ENCODE results near the gene OTOG. TPM values are rescaled to one million over a fixed set of nuclear protein-coding genes. Genes with fewer than 3 reads are reported as not detected.

OTOG gene
- total RNA-seq, 3 donors from 2014 or later, result 0.06 TPM; not detected in 2

DNA sequence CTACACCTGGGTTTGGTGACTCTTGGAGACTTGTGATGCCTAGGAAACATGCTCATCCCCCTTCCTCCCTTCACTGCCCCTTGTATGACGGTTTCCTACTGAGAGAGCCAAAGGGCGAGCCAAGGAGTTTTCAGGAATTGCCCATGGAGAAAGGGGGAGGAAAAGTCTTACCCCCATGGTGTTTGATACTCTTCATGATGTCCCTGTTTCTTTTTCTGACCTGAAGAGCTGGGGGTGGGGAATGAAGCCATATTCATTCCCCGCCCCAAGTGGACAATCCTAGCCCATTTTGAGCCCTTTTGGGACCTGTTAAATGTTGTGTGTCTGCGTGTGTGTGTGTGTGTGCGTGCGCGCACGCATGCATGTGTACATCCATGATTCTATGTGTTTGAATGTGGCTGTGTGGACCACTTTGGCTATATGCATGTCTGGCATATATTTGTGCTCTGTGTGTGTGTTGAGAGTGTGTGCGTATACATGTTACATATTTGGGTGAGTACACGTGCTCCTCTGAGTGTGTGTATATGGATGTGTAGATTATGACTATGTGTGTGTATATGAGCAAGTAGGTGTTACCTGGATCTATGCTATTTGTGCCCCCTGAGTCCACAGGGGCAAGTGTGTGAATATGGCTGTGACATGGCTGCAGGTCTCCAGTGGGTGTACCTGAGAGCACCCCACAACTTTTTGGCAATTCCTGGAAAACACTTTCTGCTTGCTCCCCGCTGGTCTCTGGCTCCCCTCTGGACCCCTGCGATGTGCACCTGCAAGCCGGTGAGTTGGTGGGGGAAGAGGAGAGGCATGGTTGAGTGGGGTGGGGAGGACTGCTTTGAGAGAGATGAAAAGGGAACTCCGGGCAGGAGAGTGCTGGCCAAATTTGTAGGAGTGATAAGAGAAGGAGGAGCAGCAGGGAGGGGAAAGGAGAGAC lies 24.6 kb downstream of the OTOG start:
- no peak for TF ChIP-seq CTCF (IDR thresholded peaks at IDR 0.05)
- ATAC-seq (no peak), DNase-seq (no peak)
- intact Hi-C loops (cut with DNase I, micrococcal nuclease), result no loop called here
- Histone ChIP-seq H3K4me1 (ENCODE audit: low read depth) (no peaks in the 10 kb centered on the region), H3K36me3 (ENCODE audit: low read depth) (no peaks in the 10 kb centered on the region), H3K9me3 (no peaks in the 10 kb centered on the region), H3K4me3 (no peak overlapping the region)

GRCh38 chr11:17572359-17572690 lies 25.3 kb downstream of the OTOG start:
- Histone ChIP-seq H3K36me3 (ENCODE audit: low read depth) (no peaks in the 10 kb centered on the region), H3K9me3 (no peaks in the 10 kb centered on the region), H3K4me3 (no peak overlapping the region), H3K4me1 (ENCODE audit: low read depth) (no peaks in the 10 kb centered on the region)
- no peak for TF ChIP-seq CTCF (IDR thresholded peaks at IDR 0.05)
- intact Hi-C loops (cut with DNase I, micrococcal nuclease), result no loop called here
- DNase-seq (no peak), ATAC-seq (no peak)

DNA sequence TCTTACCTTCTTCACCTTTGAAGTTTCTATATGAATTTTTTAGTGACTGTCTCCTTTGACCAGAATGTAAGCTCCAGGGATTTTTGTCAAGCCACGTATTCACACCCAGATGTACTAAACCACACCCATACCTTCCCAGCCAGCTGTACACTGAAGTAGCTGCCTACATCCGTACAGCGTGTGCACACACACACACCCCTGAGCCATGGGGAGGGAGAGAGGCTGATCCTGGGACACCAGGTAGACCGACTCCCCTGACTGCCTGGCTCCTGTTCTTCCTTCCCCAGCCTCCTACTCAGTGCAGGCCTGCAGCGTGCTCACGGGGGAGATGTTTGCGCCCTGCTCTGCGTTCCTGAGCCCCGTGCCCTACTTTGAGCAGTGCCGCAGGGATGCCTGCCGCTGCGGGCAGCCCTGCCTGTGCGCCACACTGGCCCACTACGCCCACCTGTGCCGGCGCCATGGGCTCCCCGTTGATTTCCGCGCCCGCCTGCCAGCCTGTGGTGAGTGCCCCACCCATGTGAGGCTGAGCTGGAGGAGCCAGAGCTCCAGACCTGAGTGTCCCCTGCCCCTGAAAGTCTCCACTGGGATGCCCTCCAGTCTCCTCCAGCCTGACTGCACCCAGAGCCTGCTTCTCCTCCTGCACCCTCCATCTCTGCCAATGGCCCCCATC lies 25.9 kb downstream of the OTOG start:
- H3K9me3 ChIP-seq, result no peaks in the 10 kb centered on the region

DNA sequence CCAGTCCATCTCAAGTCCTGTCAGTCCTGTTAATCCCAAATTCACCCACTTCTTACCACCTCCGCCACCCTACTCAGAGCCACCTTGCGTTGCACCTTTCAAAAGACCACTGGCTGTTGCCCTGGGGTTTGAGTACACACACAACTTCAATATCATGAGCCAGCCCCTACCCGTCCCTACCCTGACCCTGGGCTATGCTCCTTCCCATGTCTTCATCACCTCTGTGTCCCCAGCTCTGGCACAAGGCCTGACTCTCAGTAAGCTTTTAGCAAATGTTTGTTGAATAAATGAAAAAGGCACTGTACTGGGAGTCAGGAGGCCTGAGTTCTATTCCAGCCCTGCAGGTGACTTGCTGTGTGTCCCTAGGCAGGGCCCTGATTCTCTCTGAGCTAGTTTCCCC lies 26.5 kb downstream of the OTOG start:
- Histone ChIP-seq H3K4me1 (ENCODE audit: low read depth) (no peaks in the 10 kb centered on the region), H3K9me3 (no peaks in the 10 kb centered on the region), H3K36me3 (ENCODE audit: low read depth) (no peaks in the 10 kb centered on the region), H3K4me3 (no peak overlapping the region)
- ATAC-seq, result no peak
- intact Hi-C loops (cut with DNase I, micrococcal nuclease), result no loop called here
- no peak for DNase-seq
- no peak for TF ChIP-seq CTCF (IDR thresholded peaks at IDR 0.05)

More for the DNA sequence above, 25.9 kb downstream of the OTOG start:
- intact Hi-C loops (cut with DNase I, micrococcal nuclease), result no loop called here
- no peak for TF ChIP-seq CTCF (IDR thresholded peaks at IDR 0.05)
- H3K4me1 ChIP-seq (ENCODE audit: low read depth), result no peaks in the 10 kb centered on the region
- H3K36me3 ChIP-seq (ENCODE audit: low read depth), result no peaks in the 10 kb centered on the region
- DNase-seq (no peak), ATAC-seq (peak; percentile 48)
- H3K4me3 ChIP-seq, result no peak overlapping the region

GRCh38 chr11:17574141-17575091 lies 27.4 kb downstream of the OTOG start:
- H3K4me3 ChIP-seq, result no peak overlapping the region
- DNase-seq (no peak), ATAC-seq (no peak)
- H3K9me3 ChIP-seq, result no peaks in the 10 kb centered on the region
- intact Hi-C loops (cut with DNase I, micrococcal nuclease), result no loop called here
- no peaks in the 10 kb centered on the region for H3K4me1 ChIP-seq (ENCODE audit: low read depth)
- H3K36me3 ChIP-seq (ENCODE audit: low read depth), result no peaks in the 10 kb centered on the region
- no peak for TF ChIP-seq CTCF (IDR thresholded peaks at IDR 0.05)

Data from mucosa of descending colon (tissue), 3 donors.